Right lobe of liver (tissue), 4 donors: ENCODE data around the gene TBXA2R.

Experiments
- POLR2A ChIP-seq: fragments of 450-650 bp; IDR thresholded peaks from one replicate; pipeline ENCODE4 v1.6.1; 2017; ENCODE audit warnings: antibody characterized with exemption, mild to moderate bottlenecking
- TF ChIP-seq, protein P1 (sequence below), 4 donors: fragments of 200-600 bp in 3 of 4; fragments of 450-650 bp in 1 of 4; IDR thresholded peaks; one replicate each; pipeline versions ENCODE4 v1.5.1 to v1.8.0; 2016 to 2022; ENCODE audit warnings: antibody characterized with exemption in 4 of 4, mild to moderate bottlenecking in 2 of 4
- donor health status: DM: no; HTN: no; CAD: no.
- donor health status: DM: no; HTN: no; CAD: no.
- donor health status: DM: no; HTN: yes; CAD: no.

DNA sequence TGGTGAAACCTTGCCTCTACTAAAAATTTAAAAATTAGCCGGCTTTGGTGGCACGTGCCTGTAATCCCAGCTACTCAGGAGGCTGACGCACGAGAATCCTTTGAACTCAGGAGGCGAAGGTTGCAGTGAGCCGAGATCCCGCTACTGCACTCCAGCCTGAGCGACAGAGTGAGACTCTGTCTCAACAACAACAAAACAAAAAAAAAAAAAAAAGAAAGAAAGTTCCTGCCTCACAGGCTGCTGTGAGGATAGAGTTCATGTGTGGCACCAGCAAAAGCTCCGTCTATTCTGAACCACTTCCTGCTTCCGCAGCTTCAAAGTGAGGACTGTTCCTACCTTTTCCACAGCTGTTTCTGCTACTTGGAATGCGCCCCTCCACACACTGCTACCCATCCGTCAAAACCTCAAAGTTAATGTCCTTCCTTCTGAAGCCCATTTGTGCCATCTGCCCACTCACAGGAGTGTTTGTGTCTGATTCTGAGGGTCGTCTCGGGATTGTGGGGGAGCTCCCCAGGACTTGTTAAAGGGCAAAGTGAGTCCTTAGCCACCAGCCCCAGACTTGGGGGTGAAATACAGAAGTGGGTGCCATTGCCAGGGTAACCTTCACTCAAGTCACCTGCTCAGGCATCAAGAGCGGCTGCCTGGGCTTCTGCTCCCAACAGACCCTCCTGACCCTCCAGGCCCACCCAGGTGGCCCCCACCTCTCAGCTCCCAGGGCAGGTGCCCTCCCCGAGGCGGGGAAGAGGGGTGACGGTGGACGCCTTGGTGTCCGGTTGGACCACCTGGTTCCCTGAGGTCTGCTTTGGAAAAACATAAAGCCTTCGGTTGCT lies 52.2 kb downstream of the TBXA2R start:
- TF ChIP-seq, protein P1, sequence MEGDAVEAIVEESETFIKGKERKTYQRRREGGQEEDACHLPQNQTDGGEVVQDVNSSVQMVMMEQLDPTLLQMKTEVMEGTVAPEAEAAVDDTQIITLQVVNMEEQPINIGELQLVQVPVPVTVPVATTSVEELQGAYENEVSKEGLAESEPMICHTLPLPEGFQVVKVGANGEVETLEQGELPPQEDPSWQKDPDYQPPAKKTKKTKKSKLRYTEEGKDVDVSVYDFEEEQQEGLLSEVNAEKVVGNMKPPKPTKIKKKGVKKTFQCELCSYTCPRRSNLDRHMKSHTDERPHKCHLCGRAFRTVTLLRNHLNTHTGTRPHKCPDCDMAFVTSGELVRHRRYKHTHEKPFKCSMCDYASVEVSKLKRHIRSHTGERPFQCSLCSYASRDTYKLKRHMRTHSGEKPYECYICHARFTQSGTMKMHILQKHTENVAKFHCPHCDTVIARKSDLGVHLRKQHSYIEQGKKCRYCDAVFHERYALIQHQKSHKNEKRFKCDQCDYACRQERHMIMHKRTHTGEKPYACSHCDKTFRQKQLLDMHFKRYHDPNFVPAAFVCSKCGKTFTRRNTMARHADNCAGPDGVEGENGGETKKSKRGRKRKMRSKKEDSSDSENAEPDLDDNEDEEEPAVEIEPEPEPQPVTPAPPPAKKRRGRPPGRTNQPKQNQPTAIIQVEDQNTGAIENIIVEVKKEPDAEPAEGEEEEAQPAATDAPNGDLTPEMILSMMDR (IDR thresholded peaks at IDR 0.05) = no peak
- no peak for TF ChIP-seq POLR2A
